ENCODE data around the gene ADCY1.

ADCY1 gene

GRCh38 chr7:45697576-45698136, 123.5 kb downstream of the ADCY1 start:
- no peak for DNase-seq

- DNase-seq: no peak
These were observed 124.3 kb downstream of the ADCY1 start for GRCh38 chr7:45698303-45699014.

- no peak for DNase-seq
These were observed 124.8 kb downstream of the ADCY1 start for GRCh38 chr7:45699015-45699309.

- DNase-seq: no peak
These were observed 125.7 kb downstream of the ADCY1 start for GRCh38 chr7:45699726-45700390.

GRCh38 chr7:45700556-45700955, 126.4 kb downstream of the ADCY1 start:
- no peak for DNase-seq

GRCh38 chr7:45701701-45702510, 127.7 kb downstream of the ADCY1 start:
- DNase-seq: no peak

- DNase-seq: no peak
These were observed 128.6 kb downstream of the ADCY1 start for GRCh38 chr7:45702751-45703150.

GRCh38 chr7:45703373-45703821, 129.2 kb downstream of the ADCY1 start:
- no peak for DNase-seq

GRCh38 chr7:45703911-45704682, 129.9 kb downstream of the ADCY1 start:
- DNase-seq: no peak

- DNase-seq: no peak
These were observed 130.5 kb downstream of the ADCY1 start for GRCh38 chr7:45704683-45705016.

- DNase-seq: no peak
These were observed 134.1 kb downstream of the ADCY1 start for GRCh38 chr7:45708046-45708950.

GRCh38 chr7:45709168-45710042, 135.2 kb downstream of the ADCY1 start:
- no peak for DNase-seq

GRCh38 chr7:45710271-45711160, 136.3 kb downstream of the ADCY1 start:
- no peak for DNase-seq

GRCh38 chr7:45711161-45711490, 137.0 kb downstream of the ADCY1 start:
- DNase-seq: no peak

- DNase-seq: no peak
These were observed 138.0 kb downstream of the ADCY1 start for GRCh38 chr7:45712057-45712689.

GRCh38 chr7:45712872-45713668, 138.9 kb downstream of the ADCY1 start:
- DNase-seq: no peak

GRCh38 chr7:45713669-45714520, 139.7 kb downstream of the ADCY1 start:
- DNase-seq: no peak

Measured in C1 segment of cervical spinal cord (tissue), 14 donors.